ENCODE data around the gene PEX3.

The PEX3 gene

GRCh38 chr6:143450453-143451371, at the start of gene PEX3, which contains the start of gene ADAT2:
TSS of gene PEX3 (plus strand) at chr6:143450805. CDS start at chr6:143451043, 238 bp downstream.
TSS of gene ADAT2 (minus strand) at chr6:143450695. CDS start at chr6:143450658, 37 bp downstream.
- DNase-seq, result peak; percentile 82 to 98 (median 88)
- intact Hi-C loops (cut with DNase I), result loop anchor here (2.0 kb wide), 1 partner anchor 60 kb away; the partner anchor contains the start of gene FUCA2

GRCh38 chr6:143401068-143401446, 49.5 kb upstream of the PEX3 start:
- DNase-seq, result no peak
- intact Hi-C loops (cut with DNase I), result no loop called here

- intact Hi-C loops (cut with DNase I), result no loop called here
- no peak for DNase-seq
Observed at GRCh38 chr6:143401636-143402370, 48.8 kb upstream of the PEX3 start.

GRCh38 chr6:143402721-143403336, 47.8 kb upstream of the PEX3 start:
- intact Hi-C loops (cut with DNase I), result no loop called here
- no peak for DNase-seq

GRCh38 chr6:143405373-143406154, 45.0 kb upstream of the PEX3 start:
- no peak for DNase-seq
- intact Hi-C loops (cut with DNase I), result no loop called here

GRCh38 chr6:143406673-143407072, 43.9 kb upstream of the PEX3 start:
- no peak for DNase-seq
- intact Hi-C loops (cut with DNase I), result no loop called here

- intact Hi-C loops (cut with DNase I), result no loop called here
- DNase-seq, result no peak
Observed at GRCh38 chr6:143408151-143408786, 42.3 kb upstream of the PEX3 start.

GRCh38 chr6:143408787-143409162, 41.8 kb upstream of the PEX3 start:
- intact Hi-C loops (cut with DNase I), result no loop called here
- no peak for DNase-seq

GRCh38 chr6:143410859-143411270, 39.7 kb upstream of the PEX3 start:
- no peak for DNase-seq
- intact Hi-C loops (cut with DNase I), result no loop called here

GRCh38 chr6:143414769-143415168, 35.8 kb upstream of the PEX3 start:
- intact Hi-C loops (cut with DNase I), result no loop called here
- DNase-seq, result no peak

GRCh38 chr6:143419526-143419925, 31.1 kb upstream of the PEX3 start:
- intact Hi-C loops (cut with DNase I), result no loop called here
- DNase-seq, result no peak

GRCh38 chr6:143426026-143426425, 24.6 kb upstream of the PEX3 start:
- DNase-seq, result no peak
- intact Hi-C loops (cut with DNase I), result loop anchor here (2.0 to 5.0 kb wide), 2 partner anchors 869 to 951 kb away; no protein-coding TSS in a partner anchor

GRCh38 chr6:143427109-143427817, 23.3 kb upstream of the PEX3 start:
- intact Hi-C loops (cut with DNase I), result loop anchor here (2.0 to 5.0 kb wide), 2 partner anchors 870 to 952 kb away; no protein-coding TSS in a partner anchor
- peak; percentile 64 to 98 (median 77) for DNase-seq

GRCh38 chr6:143429970-143430369, 20.6 kb upstream of the PEX3 start:
- intact Hi-C loops (cut with DNase I), result loop anchor here (2.0 to 5.0 kb wide), 2 partner anchors 737 to 873 kb away; no protein-coding TSS in a partner anchor
- no peak for DNase-seq

- intact Hi-C loops (cut with DNase I), result loop anchor here (1.0 kb wide), 1 partner anchor 22 kb away; no protein-coding TSS in a partner anchor
Observed at GRCh38 chr6:143431226-143431625, 19.4 kb upstream of the PEX3 start.

GRCh38 chr6:143432588-143432987, 18.0 kb upstream of the PEX3 start:
- intact Hi-C loops (cut with DNase I), result no loop called here
- no peak for DNase-seq

More at GRCh38 chr6:143431226-143431625, 19.4 kb upstream of the PEX3 start:
- DNase-seq, result no peak

- intact Hi-C loops (cut with DNase I), result no loop called here
- DNase-seq, result no peak
Observed at GRCh38 chr6:143441010-143441409, 9.6 kb upstream of the PEX3 start.

- intact Hi-C loops (cut with DNase I), result no loop called here
- DNase-seq, result no peak
Observed at GRCh38 chr6:143441680-143442545, 8.7 kb upstream of the PEX3 start.
